Measurements from ENCODE around the gene BRF1. TPM values are rescaled to one million over a fixed set of nuclear protein-coding genes. Genes with fewer than 3 reads are reported as not detected.

BRF1 gene
- total RNA-seq, 1 donor from 2014 or later, result 16.9 TPM

GRCh38 chr14:105251920-105252319 is 48.9 kb downstream of the BRF1 start:
- H4K20me1 ChIP-seq (ENCODE audit: low read depth), result peaks cover 31% of the 10 kb centered on the region
- peaks cover 7% of the 10 kb centered on the region for H3K27me3 ChIP-seq
- peaks cover 11% of the 10 kb centered on the region for H3F3A ChIP-seq (ENCODE audit: low read depth)
- no peak overlapping the region for H3K4me2 ChIP-seq
- no peak overlapping the region for H3K9ac ChIP-seq
- Mint-ChIP-seq H3K9me3 (no peaks in the 10 kb centered on the region), H3K27ac (no peak overlapping the region), H3K4me1 (peaks cover 4% of the 10 kb centered on the region), H3K4me3 (no peak overlapping the region), H3K36me3 (peaks cover 9% of the 10 kb centered on the region), H3K27me3 (ENCODE audit: insufficient read depth, low read depth) (peaks cover 4% of the 10 kb centered on the region)
- DNase-seq (ENCODE audit: low spot score), result no peak
- H2AFZ ChIP-seq (replicated peaks), result no peak overlapping the region
- H3K4me1 ChIP-seq, result peaks cover 10% of the 10 kb centered on the region
- H3K9me3 ChIP-seq (ENCODE audit: low read depth), result no peaks in the 10 kb centered on the region
- no peak overlapping the region for H3K4me3 ChIP-seq
- TF ChIP-seq EZH2phosphoT487 (IDR thresholded peaks at IDR 0.05) (no peak), CTCF (IDR thresholded peaks at IDR 0.05) (no peak), EZH2 (IDR thresholded peaks at IDR 0.05) (no peak)
- H3K79me2 ChIP-seq (ENCODE audit: low read depth), result peaks cover 9% of the 10 kb centered on the region
- no peak overlapping the region for H3K27ac ChIP-seq
- no peaks in the 10 kb centered on the region for H3K36me3 ChIP-seq

GRCh38 chr14:105250986-105251385 is 49.8 kb downstream of the BRF1 start:
- Histone ChIP-seq H3K9me3 (ENCODE audit: low read depth) (no peaks in the 10 kb centered on the region), H3K79me2 (ENCODE audit: low read depth) (peaks cover 17% of the 10 kb centered on the region), H3K4me1 (peaks cover 10% of the 10 kb centered on the region), H2AFZ (replicated peaks) (no peak overlapping the region), H3K27me3 (peaks cover 7% of the 10 kb centered on the region), H3K9ac (no peak overlapping the region), H3F3A (ENCODE audit: low read depth) (peaks cover 11% of the 10 kb centered on the region), H3K4me3 (no peak overlapping the region), H3K36me3 (no peaks in the 10 kb centered on the region), H3K4me2 (no peak overlapping the region), H4K20me1 (ENCODE audit: low read depth) (peaks cover 32% of the 10 kb centered on the region), H3K27ac (no peak overlapping the region)
- peak overlapping the region; percentile 48 for H3K4me3 Mint-ChIP-seq
- peaks cover 11% of the 10 kb centered on the region for H3K36me3 Mint-ChIP-seq
- H3K4me1 Mint-ChIP-seq, result peaks cover 4% of the 10 kb centered on the region
- no peak for TF ChIP-seq EZH2 (IDR thresholded peaks at IDR 0.05)
- TF ChIP-seq CTCF (IDR thresholded peaks at IDR 0.05), result no peak
- TF ChIP-seq EZH2phosphoT487 (IDR thresholded peaks at IDR 0.05), result no peak
- peaks cover 4% of the 10 kb centered on the region for H3K27me3 Mint-ChIP-seq (ENCODE audit: insufficient read depth, low read depth)
- no peak for DNase-seq (ENCODE audit: low spot score)
- no peak overlapping the region for H3K27ac Mint-ChIP-seq
- H3K9me3 Mint-ChIP-seq, result no peaks in the 10 kb centered on the region

- H3K9me3 Mint-ChIP-seq, result no peaks in the 10 kb centered on the region
- H3K4me3 ChIP-seq, result no peak overlapping the region
- peaks cover 37% of the 10 kb centered on the region for H4K20me1 ChIP-seq (ENCODE audit: low read depth)
- peaks cover 4% of the 10 kb centered on the region for H3K4me1 Mint-ChIP-seq
- H3K79me2 ChIP-seq (ENCODE audit: low read depth), result peaks cover 24% of the 10 kb centered on the region
- TF ChIP-seq CTCF (IDR thresholded peaks at IDR 0.05) (no peak), EZH2phosphoT487 (IDR thresholded peaks at IDR 0.05) (no peak), EZH2 (IDR thresholded peaks at IDR 0.05) (no peak)
- H3K27me3 Mint-ChIP-seq (ENCODE audit: insufficient read depth, low read depth), result peaks cover 4% of the 10 kb centered on the region
- peaks cover 11% of the 10 kb centered on the region for H3F3A ChIP-seq (ENCODE audit: low read depth)
- no peaks in the 10 kb centered on the region for H3K9me3 ChIP-seq (ENCODE audit: low read depth)
- H3K27ac Mint-ChIP-seq, result no peak overlapping the region
- no peak overlapping the region for H2AFZ ChIP-seq (replicated peaks)
- H3K36me3 ChIP-seq, result no peaks in the 10 kb centered on the region
- peaks cover 10% of the 10 kb centered on the region for H3K4me1 ChIP-seq
- peaks cover 17% of the 10 kb centered on the region for H3K36me3 Mint-ChIP-seq
- H3K9ac ChIP-seq, result no peak overlapping the region
- no peak overlapping the region for H3K27ac ChIP-seq
- no peak overlapping the region for H3K4me2 ChIP-seq
- H3K27me3 ChIP-seq, result peaks cover 7% of the 10 kb centered on the region
- peak overlapping the region; percentile 86 for H3K4me3 Mint-ChIP-seq
- no peak for DNase-seq (ENCODE audit: low spot score)
Measured at GRCh38 chr14:105250008-105250366, 50.8 kb downstream of the BRF1 start.
